GM12801 (cell line): ENCODE results near the gene TRAF1.

ENCODE experiments used
- CTCF ChIP-seq: IDR thresholded peaks from one replicate; pipeline ENCODE4 v1.5.1; 2011; ENCODE audit warnings: control low read depth; ENCODE audit not compliant: insufficient read length; ENCODE audit errors: extremely low read depth

The TRAF1 gene

DNA sequence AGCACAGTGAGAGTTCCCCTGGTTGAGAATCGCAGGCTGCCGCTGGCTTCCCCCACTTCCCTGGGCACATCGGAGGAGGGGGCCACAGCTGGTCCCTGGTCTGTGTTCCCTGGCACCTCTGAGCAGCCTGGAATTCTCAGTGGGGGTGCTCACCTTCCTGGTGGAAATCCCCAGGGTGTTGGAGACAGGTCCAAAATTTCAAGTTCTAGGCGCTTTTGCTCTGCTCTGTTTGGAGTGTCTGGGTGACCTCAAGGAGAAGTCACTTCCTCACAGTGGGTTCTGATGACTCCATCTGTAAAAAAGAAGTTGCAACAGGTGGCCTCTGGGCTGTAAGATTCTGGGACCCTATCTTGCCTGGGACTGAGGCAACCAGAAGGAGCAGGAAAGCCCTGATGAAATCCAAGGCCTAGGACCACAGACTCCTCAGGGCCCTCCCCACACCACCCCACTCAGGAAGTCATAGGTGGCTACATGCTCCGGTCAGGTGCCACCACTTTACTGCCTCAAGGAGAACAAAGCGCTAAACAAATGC lies at the start of gene TRAF1:
Gene TRAF1, minus strand, starts transcription at position 400 of the 532 bp plus-strand sequence. CDS start 721 bp downstream, outside the sequence.
- TF ChIP-seq CTCF = no peak

- no peak for TF ChIP-seq CTCF
Measured at GRCh38 chr9:120974921-120975320, 48.3 kb upstream of the TRAF1 start.

DNA sequence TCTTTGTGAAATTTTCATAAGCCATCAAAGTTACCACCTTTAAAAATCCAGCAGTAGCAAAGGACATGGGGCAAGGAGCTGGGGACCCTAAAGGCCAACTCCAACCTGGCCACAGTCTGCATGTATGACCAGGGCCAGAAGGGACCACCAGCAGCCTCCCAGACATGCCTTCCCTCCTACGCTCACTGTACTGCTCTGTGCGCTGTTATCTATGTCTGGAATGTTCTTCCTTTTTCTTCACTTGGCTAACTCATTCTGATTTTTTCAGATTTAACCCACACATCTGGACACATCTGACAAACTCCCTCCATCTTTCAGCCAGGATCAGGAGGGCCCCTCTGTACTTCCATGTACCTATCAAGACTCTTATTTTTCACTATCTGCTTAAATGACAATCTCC lies 47.6 kb upstream of the TRAF1 start:
- no peak for TF ChIP-seq CTCF

GRCh38 chr9:120971938-120972337 lies 45.3 kb upstream of the TRAF1 start:
- no peak for TF ChIP-seq CTCF

DNA sequence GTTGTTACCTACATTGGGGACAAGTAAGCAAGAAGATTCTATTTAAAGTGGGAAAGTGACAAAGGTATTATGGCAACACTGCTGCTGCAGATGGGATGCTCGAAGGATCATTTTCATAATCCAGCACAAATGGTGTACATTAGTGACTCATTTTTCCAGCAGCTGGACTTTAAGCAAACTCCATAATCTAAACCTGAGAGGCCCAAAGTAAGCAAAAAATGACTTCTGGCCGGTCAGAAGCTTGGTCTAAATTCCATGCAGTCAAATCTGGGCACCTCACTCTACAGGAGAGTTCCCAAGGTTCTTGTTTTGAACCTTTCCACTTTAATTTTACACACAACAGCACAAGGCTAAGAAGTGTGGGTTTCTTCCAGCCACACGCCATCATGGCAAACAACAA lies 43.6 kb upstream of the TRAF1 start:
- TF ChIP-seq CTCF = no peak

GRCh38 chr9:120966013-120966369 lies 39.4 kb upstream of the TRAF1 start:
- TF ChIP-seq CTCF = no peak

- TF ChIP-seq CTCF = no peak
Measured at GRCh38 chr9:120965344-120966012, 38.9 kb upstream of the TRAF1 start.
